ENCODE data around the gene STXBP4.

STXBP4 gene

DNA sequence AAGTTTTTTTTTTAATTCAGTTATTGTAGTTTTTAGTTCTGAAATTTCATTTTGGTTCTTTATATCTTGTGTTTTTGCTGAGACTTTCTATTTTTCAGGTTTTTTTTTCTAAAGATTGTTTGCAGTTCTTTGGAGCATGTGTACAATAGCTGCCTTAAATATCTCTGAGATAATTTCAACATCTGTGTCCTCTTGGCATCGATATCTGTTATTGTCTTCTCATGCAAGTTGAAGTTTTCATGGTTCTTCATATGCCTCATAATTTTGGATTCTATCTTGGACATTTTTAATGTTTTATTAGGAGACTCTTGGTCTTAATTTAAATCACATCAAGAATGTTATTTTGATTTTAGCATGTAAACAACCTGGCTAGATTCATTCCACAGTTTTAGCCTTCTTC, 22.9 kb upstream of the STXBP4 start:
- no peak overlapping the region for H2AFZ ChIP-seq (ENCODE audit: low read length)
- H4K20me1 ChIP-seq (ENCODE audit: insufficient read depth, low read length), result no peaks in the 10 kb centered on the region
- no peaks in the 10 kb centered on the region for H3K4me1 ChIP-seq (ENCODE audit: low read length)
- H3K27me3 ChIP-seq (replicated peaks; ENCODE audit: insufficient read depth, low read length), result no peaks in the 10 kb centered on the region
- H3K9me3 ChIP-seq (replicated peaks; ENCODE audit: insufficient read depth, low read length), result no peaks in the 10 kb centered on the region
- H3K36me3 ChIP-seq (replicated peaks; ENCODE audit: insufficient read depth, low read length), result no peaks in the 10 kb centered on the region
- no peak for TF ChIP-seq EZH2 (optimal IDR thresholded peaks at IDR 0.05; ENCODE audit: low read depth, low read length)
- TF ChIP-seq, protein P1, sequence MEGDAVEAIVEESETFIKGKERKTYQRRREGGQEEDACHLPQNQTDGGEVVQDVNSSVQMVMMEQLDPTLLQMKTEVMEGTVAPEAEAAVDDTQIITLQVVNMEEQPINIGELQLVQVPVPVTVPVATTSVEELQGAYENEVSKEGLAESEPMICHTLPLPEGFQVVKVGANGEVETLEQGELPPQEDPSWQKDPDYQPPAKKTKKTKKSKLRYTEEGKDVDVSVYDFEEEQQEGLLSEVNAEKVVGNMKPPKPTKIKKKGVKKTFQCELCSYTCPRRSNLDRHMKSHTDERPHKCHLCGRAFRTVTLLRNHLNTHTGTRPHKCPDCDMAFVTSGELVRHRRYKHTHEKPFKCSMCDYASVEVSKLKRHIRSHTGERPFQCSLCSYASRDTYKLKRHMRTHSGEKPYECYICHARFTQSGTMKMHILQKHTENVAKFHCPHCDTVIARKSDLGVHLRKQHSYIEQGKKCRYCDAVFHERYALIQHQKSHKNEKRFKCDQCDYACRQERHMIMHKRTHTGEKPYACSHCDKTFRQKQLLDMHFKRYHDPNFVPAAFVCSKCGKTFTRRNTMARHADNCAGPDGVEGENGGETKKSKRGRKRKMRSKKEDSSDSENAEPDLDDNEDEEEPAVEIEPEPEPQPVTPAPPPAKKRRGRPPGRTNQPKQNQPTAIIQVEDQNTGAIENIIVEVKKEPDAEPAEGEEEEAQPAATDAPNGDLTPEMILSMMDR (IDR thresholded peaks at IDR 0.05; ENCODE audit: low read length), result no peak
- no peak for TF ChIP-seq EZH2phosphoT487 (IDR thresholded peaks at IDR 0.05; ENCODE audit: low read length)
- DNase-seq, result no peak
- H3K4me2 ChIP-seq (ENCODE audit: low read depth, low read length), result no peak overlapping the region
- no peak overlapping the region for H3K9ac ChIP-seq (ENCODE audit: low read length)
- no peaks in the 10 kb centered on the region for H3F3A ChIP-seq (ENCODE audit: insufficient read depth, low read length)
- no peak overlapping the region for H3K27ac ChIP-seq (ENCODE audit: low read length)
- H3K9me2 ChIP-seq (replicated peaks; ENCODE audit: insufficient read depth, low read length), result no peaks in the 10 kb centered on the region
- no peak overlapping the region for H3K4me3 ChIP-seq (ENCODE audit: low read length)
- H3K79me2 ChIP-seq (ENCODE audit: low read length), result no peaks in the 10 kb centered on the region

DNA sequence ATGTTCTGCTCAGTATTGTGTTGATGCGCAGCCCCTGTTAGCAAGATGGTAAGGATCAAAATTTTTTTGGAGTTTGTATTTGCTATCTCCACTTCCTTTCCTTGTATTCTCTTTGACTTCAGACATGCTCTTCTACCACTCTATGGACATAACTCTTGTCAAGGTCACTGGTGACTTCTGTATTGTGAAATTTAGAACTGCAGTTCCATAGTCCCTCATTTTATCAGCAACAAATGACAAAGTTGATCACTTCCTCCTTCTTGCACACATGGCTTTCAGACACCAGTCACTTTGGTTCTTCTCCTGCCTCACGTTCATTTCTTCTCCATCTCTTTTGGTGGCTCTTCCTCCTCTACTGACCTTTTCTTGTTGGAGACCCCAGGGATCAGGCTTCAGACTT, 21.2 kb upstream of the STXBP4 start:
- H3K4me2 ChIP-seq (ENCODE audit: low read depth, low read length), result no peak overlapping the region
- H3K9me3 ChIP-seq (replicated peaks; ENCODE audit: insufficient read depth, low read length), result no peaks in the 10 kb centered on the region
- no peaks in the 10 kb centered on the region for H3K27me3 ChIP-seq (replicated peaks; ENCODE audit: insufficient read depth, low read length)
- H3K9me2 ChIP-seq (replicated peaks; ENCODE audit: insufficient read depth, low read length), result no peaks in the 10 kb centered on the region
- H3K4me3 ChIP-seq (ENCODE audit: low read length), result no peak overlapping the region
- no peaks in the 10 kb centered on the region for H3K36me3 ChIP-seq (replicated peaks; ENCODE audit: insufficient read depth, low read length)
- no peak overlapping the region for H3K9ac ChIP-seq (ENCODE audit: low read length)
- H3K27ac ChIP-seq (ENCODE audit: low read length), result no peak overlapping the region
- H3K79me2 ChIP-seq (ENCODE audit: low read length), result no peaks in the 10 kb centered on the region
- no peaks in the 10 kb centered on the region for H3F3A ChIP-seq (ENCODE audit: insufficient read depth, low read length)
- H2AFZ ChIP-seq (ENCODE audit: low read length), result no peak overlapping the region
- DNase-seq, result no peak
- no peaks in the 10 kb centered on the region for H4K20me1 ChIP-seq (ENCODE audit: insufficient read depth, low read length)
- no peak for TF ChIP-seq EZH2phosphoT487 (IDR thresholded peaks at IDR 0.05; ENCODE audit: low read length)
- TF ChIP-seq, protein P1 (IDR thresholded peaks at IDR 0.05; ENCODE audit: low read length), result no peak
- TF ChIP-seq EZH2 (optimal IDR thresholded peaks at IDR 0.05; ENCODE audit: low read depth, low read length), result no peak
- H3K4me1 ChIP-seq (ENCODE audit: low read length), result no peaks in the 10 kb centered on the region

DNA sequence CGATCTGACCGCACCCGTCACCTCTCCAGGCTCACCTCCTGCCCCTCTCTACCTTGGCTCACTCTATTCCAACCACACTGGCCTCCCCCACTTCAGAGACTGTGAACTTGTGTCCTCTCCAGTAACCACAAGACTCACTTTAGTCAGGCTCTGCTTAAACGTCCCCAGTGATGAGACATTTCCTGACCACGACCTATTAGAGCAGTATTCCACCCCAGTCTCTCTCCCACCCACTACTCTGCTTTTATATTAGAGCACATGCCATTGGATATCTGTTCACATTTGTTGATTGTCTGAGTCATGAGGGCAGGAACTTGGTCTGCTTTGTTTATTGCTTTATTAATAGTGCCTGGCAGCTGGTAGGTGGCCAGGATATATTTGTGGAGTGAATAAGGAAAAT, 20.2 kb upstream of the STXBP4 start:
- no peak overlapping the region for H3K9ac ChIP-seq (ENCODE audit: low read length)
- no peaks in the 10 kb centered on the region for H3F3A ChIP-seq (ENCODE audit: insufficient read depth, low read length)
- no peaks in the 10 kb centered on the region for H3K27me3 ChIP-seq (replicated peaks; ENCODE audit: insufficient read depth, low read length)
- H3K9me3 ChIP-seq (replicated peaks; ENCODE audit: insufficient read depth, low read length), result no peaks in the 10 kb centered on the region
- H4K20me1 ChIP-seq (ENCODE audit: insufficient read depth, low read length), result no peaks in the 10 kb centered on the region
- no peak overlapping the region for H3K4me3 ChIP-seq (ENCODE audit: low read length)
- H3K79me2 ChIP-seq (ENCODE audit: low read length), result no peaks in the 10 kb centered on the region
- no peaks in the 10 kb centered on the region for H3K36me3 ChIP-seq (replicated peaks; ENCODE audit: insufficient read depth, low read length)
- no peaks in the 10 kb centered on the region for H3K4me1 ChIP-seq (ENCODE audit: low read length)
- no peaks in the 10 kb centered on the region for H3K9me2 ChIP-seq (replicated peaks; ENCODE audit: insufficient read depth, low read length)
- H2AFZ ChIP-seq (ENCODE audit: low read length), result no peak overlapping the region
- no peak overlapping the region for H3K27ac ChIP-seq (ENCODE audit: low read length)
- no peak for DNase-seq
- TF ChIP-seq, protein P1 (IDR thresholded peaks at IDR 0.05; ENCODE audit: low read length), result no peak
- no peak for TF ChIP-seq EZH2phosphoT487 (IDR thresholded peaks at IDR 0.05; ENCODE audit: low read length)
- no peak for TF ChIP-seq EZH2 (optimal IDR thresholded peaks at IDR 0.05; ENCODE audit: low read depth, low read length)
- H3K4me2 ChIP-seq (ENCODE audit: low read depth, low read length), result no peak overlapping the region

Measured in MM.1S (cell line).